ENCODE measurements around the gene GPC5. TPM values are rescaled to one million over a fixed set of nuclear protein-coding genes. Genes with fewer than 3 reads are reported as not detected.

GPC5 gene
- total RNA-seq, 1 donor = not detected

GRCh38 chr13:92414851-92415250, 1016.4 kb downstream of the GPC5 start:
- no peak overlapping the region for H3K4me3 ChIP-seq (ENCODE audit: low read depth, low read length)
- no peak for TF ChIP-seq CTCF (IDR thresholded peaks at IDR 0.05; ENCODE audit: insufficient read depth, low read depth, low read length)
- no peak for DNase-seq (ENCODE audit: low read depth)

GRCh38 chr13:92415781-92416180, 1017.4 kb downstream of the GPC5 start:
- no peak for TF ChIP-seq CTCF (IDR thresholded peaks at IDR 0.05; ENCODE audit: insufficient read depth, low read depth, low read length)
- no peak for DNase-seq (ENCODE audit: low read depth)

GRCh38 chr13:92418818-92419412, 1020.5 kb downstream of the GPC5 start:
- no peak for DNase-seq (ENCODE audit: low read depth)
- no peak for TF ChIP-seq CTCF (IDR thresholded peaks at IDR 0.05; ENCODE audit: insufficient read depth, low read depth, low read length)
- H3K4me3 ChIP-seq (ENCODE audit: low read depth, low read length) = no peak overlapping the region

More at GRCh38 chr13:92415781-92416180, 1017.4 kb downstream of the GPC5 start:
- H3K4me3 ChIP-seq (ENCODE audit: low read depth, low read length) = no peak overlapping the region

- TF ChIP-seq CTCF (IDR thresholded peaks at IDR 0.05; ENCODE audit: insufficient read depth, low read depth, low read length) = no peak
- H3K4me3 ChIP-seq (ENCODE audit: low read depth, low read length) = no peak overlapping the region
Observed at GRCh38 chr13:92429231-92429630, 1030.8 kb downstream of the GPC5 start.

GRCh38 chr13:92433386-92433785, 1035.0 kb downstream of the GPC5 start:
- no peak overlapping the region for H3K4me3 ChIP-seq (ENCODE audit: low read depth, low read length)
- DNase-seq (ENCODE audit: low read depth) = no peak
- TF ChIP-seq CTCF (IDR thresholded peaks at IDR 0.05; ENCODE audit: insufficient read depth, low read depth, low read length) = no peak

More at GRCh38 chr13:92429231-92429630, 1030.8 kb downstream of the GPC5 start:
- no peak for DNase-seq (ENCODE audit: low read depth)

GRCh38 chr13:92433963-92434362, 1035.5 kb downstream of the GPC5 start:
- TF ChIP-seq CTCF (IDR thresholded peaks at IDR 0.05; ENCODE audit: insufficient read depth, low read depth, low read length) = no peak

GRCh38 chr13:92436924-92437323, 1038.5 kb downstream of the GPC5 start:
- DNase-seq (ENCODE audit: low read depth) = no peak
- no peak for TF ChIP-seq CTCF (IDR thresholded peaks at IDR 0.05; ENCODE audit: insufficient read depth, low read depth, low read length)
- no peak overlapping the region for H3K4me3 ChIP-seq (ENCODE audit: low read depth, low read length)

More at GRCh38 chr13:92433963-92434362, 1035.5 kb downstream of the GPC5 start:
- DNase-seq (ENCODE audit: low read depth) = no peak
- H3K4me3 ChIP-seq (ENCODE audit: low read depth, low read length) = no peak overlapping the region
